ENCODE data around the gene LRRN2. TPM values are rescaled to one million over a fixed set of nuclear protein-coding genes. Genes with fewer than 3 reads are reported as not detected.

The LRRN2 gene
- total RNA-seq, 2 donors from 2014 or later, result 6.6 to 8.2 TPM

DNA sequence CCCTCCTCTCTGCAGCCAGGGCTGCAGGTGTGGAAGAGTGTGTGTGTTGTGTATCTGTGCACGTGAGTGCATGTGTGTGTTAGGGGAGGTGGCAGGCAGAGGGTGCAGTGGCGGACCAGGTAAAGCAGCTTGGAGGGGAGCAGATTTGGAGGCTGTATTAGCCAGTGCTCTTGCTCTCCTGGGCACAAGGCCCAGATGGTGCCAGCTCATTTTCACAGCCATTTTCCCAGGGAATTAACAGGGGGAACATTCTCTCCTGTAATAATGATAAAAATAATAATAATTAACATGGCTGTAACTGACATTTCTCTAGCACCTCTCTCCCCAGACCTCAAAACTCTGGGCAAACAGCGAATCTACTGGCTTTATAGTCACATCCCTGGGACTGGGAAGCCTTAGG, 43.6 kb downstream of the LRRN2 start:
- Histone ChIP-seq H3K4me3 (no peak overlapping the region), H3K27ac (no peak overlapping the region), H3K36me3 (no peaks in the 10 kb centered on the region), H3K9me3 (no peaks in the 10 kb centered on the region), H3K4me1 (no peaks in the 10 kb centered on the region), H3K27me3 (no peaks in the 10 kb centered on the region)
- no peak for DNase-seq (ENCODE audit: low spot score)
- no peak for TF ChIP-seq CTCF (IDR thresholded peaks at IDR 0.05)

- H3K9me3 ChIP-seq, result no peaks in the 10 kb centered on the region
- H3K4me3 ChIP-seq, result no peak overlapping the region
- H3K4me1 ChIP-seq, result no peaks in the 10 kb centered on the region
- H3K27me3 ChIP-seq, result no peaks in the 10 kb centered on the region
- DNase-seq (ENCODE audit: low spot score), result no peak
- TF ChIP-seq CTCF (IDR thresholded peaks at IDR 0.05), result no peak
- H3K36me3 ChIP-seq, result no peaks in the 10 kb centered on the region
- no peak overlapping the region for H3K27ac ChIP-seq
Measured at GRCh38 chr1:204641455-204641854, 44.1 kb downstream of the LRRN2 start.

- no peaks in the 10 kb centered on the region for H3K4me1 ChIP-seq
- H3K4me3 ChIP-seq, result no peak overlapping the region
- no peak overlapping the region for H3K27ac ChIP-seq
- TF ChIP-seq CTCF (IDR thresholded peaks at IDR 0.05), result no peak
- no peak for DNase-seq (ENCODE audit: low spot score)
- H3K27me3 ChIP-seq, result no peaks in the 10 kb centered on the region
- H3K9me3 ChIP-seq, result no peaks in the 10 kb centered on the region
- H3K36me3 ChIP-seq, result no peaks in the 10 kb centered on the region
Measured at GRCh38 chr1:204640578-204640977, 45.0 kb downstream of the LRRN2 start.

DNA sequence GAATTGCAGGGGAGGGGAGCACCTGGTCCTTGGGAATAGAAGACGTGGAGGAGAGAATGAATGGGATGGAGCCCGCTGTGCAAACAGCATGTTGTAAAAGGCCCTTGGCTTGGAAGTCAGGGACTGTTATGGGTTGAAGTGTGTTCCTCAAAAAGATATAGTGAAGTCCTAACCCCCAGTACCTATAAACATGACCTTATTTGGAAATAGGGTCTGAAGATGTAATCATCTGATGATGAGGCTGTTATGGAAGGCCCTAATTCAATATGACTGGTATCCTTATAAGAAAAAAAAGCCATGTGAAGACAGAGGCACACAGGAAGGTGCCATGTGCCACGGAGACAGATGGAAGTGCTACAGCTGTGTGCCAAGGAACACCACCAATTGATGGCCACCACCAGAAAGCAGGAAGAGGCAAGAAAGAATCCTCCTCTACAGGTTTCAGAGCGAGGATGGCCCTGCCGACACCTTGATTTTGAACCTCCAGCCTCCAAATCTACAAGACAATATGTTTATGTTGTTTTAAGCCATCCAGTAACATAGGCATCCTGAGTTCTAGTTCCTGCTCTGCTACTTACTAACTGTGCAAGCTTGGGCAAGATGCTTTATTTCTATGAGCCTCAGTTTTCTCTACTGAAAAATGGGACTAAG, 51.2 kb downstream of the LRRN2 start:
- no peak for TF ChIP-seq CTCF (IDR thresholded peaks at IDR 0.05)
- Histone ChIP-seq H3K27me3 (no peaks in the 10 kb centered on the region), H3K4me3 (no peak overlapping the region), H3K4me1 (no peaks in the 10 kb centered on the region), H3K36me3 (no peaks in the 10 kb centered on the region), H3K9me3 (no peaks in the 10 kb centered on the region), H3K27ac (no peak overlapping the region)
- DNase-seq (ENCODE audit: low spot score), result no peak

DNA sequence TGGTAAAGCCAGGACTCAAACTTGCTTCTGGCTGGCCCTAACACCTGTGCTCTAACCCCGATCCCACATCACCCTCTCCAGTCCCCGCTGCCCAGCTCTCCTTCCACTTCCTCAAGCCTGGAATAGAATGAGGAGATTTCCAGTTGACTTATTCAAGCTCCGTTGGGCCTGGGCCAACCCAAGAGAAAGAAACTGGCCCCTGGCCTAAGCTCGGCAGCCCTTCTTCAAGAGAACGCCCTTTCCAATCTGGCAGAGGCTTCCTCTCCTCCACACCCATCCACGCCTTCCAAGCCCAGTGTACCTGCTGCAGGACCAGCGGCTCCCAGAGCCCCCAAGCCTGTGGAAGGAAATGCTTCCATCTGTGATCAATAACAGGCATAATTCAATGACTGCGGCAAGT, 51.9 kb downstream of the LRRN2 start:
- H3K9me3 ChIP-seq, result no peaks in the 10 kb centered on the region

More for the DNA sequence above, 51.9 kb downstream of the LRRN2 start:
- no peak for DNase-seq (ENCODE audit: low spot score)
- Histone ChIP-seq H3K27ac (no peak overlapping the region), H3K36me3 (no peaks in the 10 kb centered on the region), H3K27me3 (no peaks in the 10 kb centered on the region), H3K4me3 (no peak overlapping the region), H3K4me1 (no peaks in the 10 kb centered on the region)
- TF ChIP-seq CTCF (IDR thresholded peaks at IDR 0.05), result no peak
